Large intestine (tissue), 3 donors: Measurements from ENCODE around the gene HSD17B12. TPM values are rescaled to one million over a fixed set of nuclear protein-coding genes. Genes with fewer than 3 reads are reported as not detected.

Source experiments
- DNase-seq, 2 donors: peaks; one replicate each; pipeline versions ENCODE4 v3.0.0 to v3.0.0-alpha.2; 2013
- H3K27ac ChIP-seq: one replicate; pipeline ENCODE4 v1.5.1; 2013; ENCODE audit warnings: low read length
- H3K27me3 ChIP-seq: 2 replicates; pipeline ENCODE4 v1.6.1; 2013; ENCODE audit warnings: low read length; ENCODE audit not compliant: control insufficient read depth, insufficient read depth
- H3K36me3 ChIP-seq: 2 replicates; pipeline ENCODE4 v1.6.1; 2013; ENCODE audit warnings: low read length; ENCODE audit not compliant: control insufficient read depth, insufficient read depth
- H3K4me1 ChIP-seq: one replicate; pipeline ENCODE4 v1.6.1; 2013; ENCODE audit warnings: low read length; ENCODE audit not compliant: control insufficient read depth, insufficient read depth
- H3K4me3 ChIP-seq: one replicate; pipeline ENCODE4 v1.5.1; 2013; ENCODE audit warnings: low read length
- H3K9me3 ChIP-seq: one replicate; pipeline ENCODE4 v1.6.1; 2013; ENCODE audit warnings: mild to moderate bottlenecking, low read depth, low read length, moderate library complexity; ENCODE audit not compliant: control insufficient read depth
- WGBS: methylation state at CpG from one replicate; pipeline ENCODE4 v1.1.5; 2013; ENCODE audit warnings: low lambda C conversion rate; ENCODE audit not compliant: insufficient coverage; 5-methylcytosine and 5-hydroxymethylcytosine counted together
- polyA plus RNA-seq: library from polyadenylated mRNA; unstranded; fragments of 120-200 nt; gene quantifications from one replicate; pipeline ENCODE4 v1.2.1, GENCODE V29; 2013

HSD17B12 gene
- polyA plus RNA-seq, 1 donor = 84.4 TPM

GRCh38 chr11:43685440-43685839 lies 4.9 kb downstream of the HSD17B12 start:
- no peak overlapping the region for H3K4me3 ChIP-seq
- no peaks in the 10 kb centered on the region for H3K27me3 ChIP-seq
- no CpG with 5 or more reads among the region's 4 CpGs for WGBS
- no peak overlapping the region for H3K27ac ChIP-seq
- DNase-seq = no peak
- no peaks in the 10 kb centered on the region for H3K9me3 ChIP-seq
- H3K4me1 ChIP-seq = no peaks in the 10 kb centered on the region
- H3K36me3 ChIP-seq = peaks cover 2% of the 10 kb centered on the region

GRCh38 chr11:43686207-43686606 lies 5.7 kb downstream of the HSD17B12 start:
- no peaks in the 10 kb centered on the region for H3K9me3 ChIP-seq

GRCh38 chr11:43687120-43687791 lies 6.7 kb downstream of the HSD17B12 start:
- Histone ChIP-seq H3K9me3 (no peaks in the 10 kb centered on the region), H3K27ac (no peak overlapping the region), H3K4me3 (no peak overlapping the region), H3K27me3 (no peaks in the 10 kb centered on the region), H3K36me3 (peaks cover 5% of the 10 kb centered on the region), H3K4me1 (no peaks in the 10 kb centered on the region)
- no CpG with 5 or more reads among the region's 3 CpGs for WGBS
- DNase-seq = no peak

More at GRCh38 chr11:43686207-43686606, 5.7 kb downstream of the HSD17B12 start:
- peaks cover 5% of the 10 kb centered on the region for H3K36me3 ChIP-seq
- no peak overlapping the region for H3K4me3 ChIP-seq
- H3K27ac ChIP-seq = no peak overlapping the region
- 83% methylated on average over 2 of the region's 5 CpGs for WGBS
- H3K4me1 ChIP-seq = no peaks in the 10 kb centered on the region
- H3K27me3 ChIP-seq = no peaks in the 10 kb centered on the region
- no peak for DNase-seq

GRCh38 chr11:43688394-43688793 lies 7.9 kb downstream of the HSD17B12 start:
- no peaks in the 10 kb centered on the region for H3K9me3 ChIP-seq
- peaks cover 5% of the 10 kb centered on the region for H3K36me3 ChIP-seq
- H3K27me3 ChIP-seq = no peaks in the 10 kb centered on the region
- 100% methylated on average over 3 of the region's 4 CpGs for WGBS
- no peak overlapping the region for H3K4me3 ChIP-seq
- H3K4me1 ChIP-seq = no peaks in the 10 kb centered on the region
- DNase-seq = no peak
- H3K27ac ChIP-seq = no peak overlapping the region

GRCh38 chr11:43689167-43689566 lies 8.6 kb downstream of the HSD17B12 start:
- Histone ChIP-seq H3K9me3 (no peaks in the 10 kb centered on the region), H3K4me1 (no peaks in the 10 kb centered on the region), H3K27ac (no peak overlapping the region), H3K27me3 (no peaks in the 10 kb centered on the region), H3K4me3 (no peak overlapping the region), H3K36me3 (peaks cover 3% of the 10 kb centered on the region)
- WGBS = no CpG with 5 or more reads among the region's 2 CpGs
- no peak for DNase-seq

- Histone ChIP-seq H3K4me3 (no peak overlapping the region), H3K27me3 (no peaks in the 10 kb centered on the region), H3K4me1 (no peaks in the 10 kb centered on the region), H3K9me3 (no peaks in the 10 kb centered on the region), H3K27ac (no peak overlapping the region), H3K36me3 (peaks cover 3% of the 10 kb centered on the region)
- no peak for DNase-seq
- WGBS = 95% methylated on average over 3 of the region's 6 CpGs
Observed at GRCh38 chr11:43690929-43691725, 10.6 kb downstream of the HSD17B12 start.

GRCh38 chr11:43691806-43692205 lies 11.3 kb downstream of the HSD17B12 start:
- Histone ChIP-seq H3K4me3 (no peak overlapping the region), H3K4me1 (no peaks in the 10 kb centered on the region), H3K9me3 (no peaks in the 10 kb centered on the region), H3K36me3 (peaks cover 3% of the 10 kb centered on the region), H3K27me3 (no peaks in the 10 kb centered on the region), H3K27ac (no peak overlapping the region)
- WGBS = 100% methylated on average over 1 of the region's 1 CpG
- no peak for DNase-seq

- Histone ChIP-seq H3K9me3 (no peaks in the 10 kb centered on the region), H3K27me3 (no peaks in the 10 kb centered on the region), H3K4me3 (no peak overlapping the region), H3K27ac (no peak overlapping the region), H3K4me1 (no peaks in the 10 kb centered on the region), H3K36me3 (peaks cover 3% of the 10 kb centered on the region)
- no CpG with 5 or more reads among the region's 2 CpGs for WGBS
- no peak for DNase-seq
Observed at GRCh38 chr11:43693069-43693468, 12.5 kb downstream of the HSD17B12 start.

- Histone ChIP-seq H3K9me3 (no peaks in the 10 kb centered on the region), H3K4me3 (no peak overlapping the region), H3K27ac (no peak overlapping the region), H3K36me3 (peaks cover 3% of the 10 kb centered on the region), H3K27me3 (no peaks in the 10 kb centered on the region), H3K4me1 (no peaks in the 10 kb centered on the region)
- WGBS = 60% methylated on average over 1 of the region's 3 CpGs
- no peak for DNase-seq
Observed at GRCh38 chr11:43693731-43694130, 13.2 kb downstream of the HSD17B12 start.

GRCh38 chr11:43694477-43694876 lies 13.9 kb downstream of the HSD17B12 start:
- Histone ChIP-seq H3K4me1 (no peaks in the 10 kb centered on the region), H3K9me3 (no peaks in the 10 kb centered on the region)

More at GRCh38 chr11:43694477-43694876, 13.9 kb downstream of the HSD17B12 start:
- no peak for DNase-seq
- 100% methylated on average over 1 of the region's 2 CpGs for WGBS
- Histone ChIP-seq H3K36me3 (peaks cover 3% of the 10 kb centered on the region), H3K27ac (no peak overlapping the region), H3K4me3 (no peak overlapping the region), H3K27me3 (no peaks in the 10 kb centered on the region)
